ENCODE measurements around the gene SLC66A2.
"Not testable (repeated sequence)": the region's sequence is repeated elsewhere in the genome, so short reads cannot be mapped to it uniquely, and the experiment has no call there.

Gene SLC66A2

GRCh38 chr18:79970419-79971133 lies 19.1 kb upstream of the SLC66A2 start:
- DNase-seq (ENCODE audit: low read depth): no peak

- no peak for DNase-seq (ENCODE audit: low read depth)
Measured at GRCh38 chr18:79965119-79965902, 13.9 kb upstream of the SLC66A2 start.

- no peak for DNase-seq (ENCODE audit: low read depth)
Measured at GRCh38 chr18:79964330-79965118, 13.1 kb upstream of the SLC66A2 start, which contains the start of gene HSBP1L1. HSBP1L1 (plus strand) TSS chr18:79964643; CDS start chr18:79964736, 93 bp downstream.

- no peak for DNase-seq (ENCODE audit: low read depth)
Measured at GRCh38 chr18:79963658-79964329, 12.3 kb upstream of the SLC66A2 start.

- no peak for DNase-seq (ENCODE audit: low read depth)
Measured at GRCh38 chr18:79962835-79963657, 11.6 kb upstream of the SLC66A2 start.

GRCh38 chr18:79962311-79962710 lies 10.9 kb upstream of the SLC66A2 start:
- no peak for DNase-seq (ENCODE audit: low read depth)

- DNase-seq (ENCODE audit: low read depth): no peak
Measured at GRCh38 chr18:79961527-79962291, 10.3 kb upstream of the SLC66A2 start.

- no peak for DNase-seq (ENCODE audit: low read depth)
Measured at GRCh38 chr18:79960921-79961526, 9.6 kb upstream of the SLC66A2 start.

GRCh38 chr18:79960161-79960801 lies 8.8 kb upstream of the SLC66A2 start:
- DNase-seq (ENCODE audit: low read depth): not testable (repeated sequence)

- DNase-seq (ENCODE audit: low read depth): no peak
Measured at GRCh38 chr18:79958981-79959380, 7.5 kb upstream of the SLC66A2 start.

- DNase-seq (ENCODE audit: low read depth): no peak
Measured at GRCh38 chr18:79956276-79956675, 4.8 kb upstream of the SLC66A2 start.

GRCh38 chr18:79955302-79956075 lies 4.0 kb upstream of the SLC66A2 start:
- DNase-seq (ENCODE audit: low read depth): no peak

GRCh38 chr18:79954791-79955190 lies 3.3 kb upstream of the SLC66A2 start:
- no peak for DNase-seq (ENCODE audit: low read depth)

GRCh38 chr18:79953971-79954651 lies 2.7 kb upstream of the SLC66A2 start:
- DNase-seq (ENCODE audit: low read depth): no peak

- DNase-seq (ENCODE audit: low read depth): no peak
Measured at GRCh38 chr18:79952996-79953559, 1.6 kb upstream of the SLC66A2 start.

GRCh38 chr18:79952456-79952995 lies 1.1 kb upstream of the SLC66A2 start:
- no peak for DNase-seq (ENCODE audit: low read depth)
